GM23248 (cell line): Measurements from ENCODE around the gene UBALD2. TPM values are rescaled to one million over a fixed set of nuclear protein-coding genes. Genes with fewer than 3 reads are reported as not detected.

Experiments used
- DNase-seq: peaks from one replicate; pipeline ENCODE4 v3.0.0-alpha.2; 2015
- H2AFZ ChIP-seq: fragments of 200-600 bp; sonication (generic); 2 replicates; pipeline ENCODE4 v1.6.1; 2016; ENCODE audit warnings: antibody characterized with exemption
- H3F3A ChIP-seq: fragments of 200-600 bp; sonication (generic); 2 replicates; pipeline ENCODE4 v1.6.1; 2016; ENCODE audit warnings: mild to moderate bottlenecking, antibody characterized with exemption, mixed run types; ENCODE audit not compliant: insufficient read depth
- H3K27ac ChIP-seq: fragments of 200-600 bp; sonication (generic); 2 replicates; pipeline ENCODE4 v1.5.1; 2016; ENCODE audit warnings: mild to moderate bottlenecking
- H3K27me3 ChIP-seq: fragments of 200-600 bp; sonication (generic); replicated peaks from 2 replicates; pipeline ENCODE4 v1.6.1; 2016; ENCODE audit warnings: mild to moderate bottlenecking; ENCODE audit not compliant: insufficient read depth
- H3K36me3 ChIP-seq: fragments of 200-600 bp; sonication (generic); 2 replicates; pipeline ENCODE4 v1.6.1; 2016; ENCODE audit warnings: low read depth, mild to moderate bottlenecking
- H3K4me1 ChIP-seq: fragments of 200-600 bp; sonication (generic); 2 replicates; pipeline ENCODE4 v1.6.1; 2016; ENCODE audit warnings: mild to moderate bottlenecking; ENCODE audit not compliant: insufficient read depth
- H3K4me2 ChIP-seq: fragments of 200-600 bp; sonication (generic); one replicate; pipeline ENCODE4 v1.6.1; 2016; ENCODE audit warnings: mild to moderate bottlenecking; ENCODE audit not compliant: unreplicated experiment
- H3K4me3 ChIP-seq: fragments of 200-600 bp; sonication (generic); 2 replicates; pipeline ENCODE4 v1.5.1; 2016; ENCODE audit warnings: mild to moderate bottlenecking
- H3K79me2 ChIP-seq: fragments of 200-600 bp; sonication (generic); 2 replicates; pipeline ENCODE4 v1.6.1; 2016; ENCODE audit warnings: mild to moderate bottlenecking; ENCODE audit not compliant: insufficient read depth
- H3K9ac ChIP-seq: fragments of 200-600 bp; sonication (generic); 2 replicates; pipeline ENCODE4 v1.6.1; 2016; ENCODE audit warnings: mild to moderate bottlenecking
- H3K9me2 ChIP-seq: fragments of 200-600 bp; sonication (generic); 2 replicates; pipeline ENCODE4 v1.6.1; 2016; ENCODE audit warnings: mixed run types, mild to moderate bottlenecking, moderate library complexity; ENCODE audit not compliant: insufficient read depth
- H3K9me3 ChIP-seq: fragments of 200-600 bp; sonication (generic); one replicate; pipeline ENCODE4 v1.6.1; 2017; ENCODE audit warnings: low read depth
- H4K20me1 ChIP-seq: fragments of 200-600 bp; sonication (generic); 2 replicates; pipeline ENCODE4 v1.6.0; 2016; ENCODE audit not compliant: insufficient read depth
- EZH2 ChIP-seq: fragments of 200-600 bp; sonication (generic); IDR thresholded peaks from 2 replicates; pipeline ENCODE4 v1.6.1; 2018; ENCODE audit warnings: antibody characterized with exemption, mild to moderate bottlenecking; ENCODE audit not compliant: insufficient read depth, poor library complexity, severe bottlenecking
- EZH2phosphoT487 ChIP-seq: fragments of 200-600 bp; sonication (generic); IDR thresholded peaks from 2 replicates; pipeline ENCODE4 v1.6.1; 2018; ENCODE audit warnings: antibody characterized with exemption, moderate library complexity, mild to moderate bottlenecking, low read depth; ENCODE audit not compliant: insufficient read depth
- WGBS, 2 experiments: methylation state at CpG; one replicate each; pipeline ENCODE4 v1.1.6; 2015 to 2017; ENCODE audit warnings: low lambda C conversion rate in 2 of 2, low coverage in 1 of 2; ENCODE audit errors: missing lambda C conversion rate in 2 of 2; 5-methylcytosine and 5-hydroxymethylcytosine counted together
- in situ Hi-C: fragments of 300-500 bp; cut with MboI; formaldehyde crosslinking; loops from 2 replicates; pipeline ENCODE4 v1.15.0; 2020
- polyA plus RNA-seq: library from polyadenylated mRNA; unstranded; fragments of >200 nt; fragmentation: Nextera tagmentation; extraction: Ambion mirVana; gene quantifications from 2 replicates; pipeline ENCODE4 v1.2.1, GENCODE V29; 2016
- total RNA-seq: library from RNA; depleted of rRNA; stranded (reverse); fragments of >200 nt; shearing (Covaris generic); gene quantifications from 2 replicates; pipeline ENCODE4 v1.2.3, GENCODE V29; 2014

Gene UBALD2
- total and polyA plus RNA-seq, 2 experiments from 2014 or later: 0.56 to 6.4 TPM

DNA sequence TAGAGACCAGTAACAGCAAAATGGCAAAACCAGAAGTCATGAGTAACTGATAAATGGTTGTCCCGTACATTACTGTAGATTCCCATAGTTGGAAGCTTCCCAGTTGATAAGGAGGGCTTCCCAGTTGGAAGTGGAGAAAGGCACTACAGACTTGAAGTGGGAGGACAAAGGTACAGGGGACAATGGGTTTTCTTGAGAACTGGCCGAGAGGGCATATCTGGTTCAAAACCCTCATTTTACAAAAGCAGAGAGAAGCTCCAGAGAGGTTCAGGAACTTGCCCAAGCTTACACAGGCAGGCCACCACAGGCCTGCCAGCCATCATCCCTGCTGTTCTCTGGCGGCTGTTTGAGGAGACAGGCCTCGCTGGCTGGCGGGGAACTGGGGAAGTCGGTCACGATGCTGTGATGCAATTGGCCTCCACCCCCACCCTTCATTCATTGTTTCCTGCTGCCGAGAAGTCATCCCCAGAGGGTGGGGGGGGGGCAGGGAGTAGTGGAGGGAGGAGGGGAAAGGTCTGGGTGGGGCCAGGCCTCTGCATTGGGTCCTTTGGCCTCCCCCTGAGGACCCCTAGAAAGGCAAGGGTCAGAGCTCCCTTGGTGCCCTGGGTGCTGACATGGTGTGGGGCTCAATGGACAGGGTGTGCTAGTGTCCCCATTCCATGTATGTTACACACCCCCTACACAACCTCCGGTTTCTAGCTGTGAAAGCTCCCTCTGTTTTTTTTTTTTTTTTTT is 3.0 kb downstream of the UBALD2 start:
- WGBS, 2 experiments: 16 to 18% methylated on average over 7 to 9 of the region's 9 CpGs
- Histone ChIP-seq H3K27ac (peak overlapping the region; percentile 73), H3K79me2 (peaks cover 44% of the 10 kb centered on the region)

DNA sequence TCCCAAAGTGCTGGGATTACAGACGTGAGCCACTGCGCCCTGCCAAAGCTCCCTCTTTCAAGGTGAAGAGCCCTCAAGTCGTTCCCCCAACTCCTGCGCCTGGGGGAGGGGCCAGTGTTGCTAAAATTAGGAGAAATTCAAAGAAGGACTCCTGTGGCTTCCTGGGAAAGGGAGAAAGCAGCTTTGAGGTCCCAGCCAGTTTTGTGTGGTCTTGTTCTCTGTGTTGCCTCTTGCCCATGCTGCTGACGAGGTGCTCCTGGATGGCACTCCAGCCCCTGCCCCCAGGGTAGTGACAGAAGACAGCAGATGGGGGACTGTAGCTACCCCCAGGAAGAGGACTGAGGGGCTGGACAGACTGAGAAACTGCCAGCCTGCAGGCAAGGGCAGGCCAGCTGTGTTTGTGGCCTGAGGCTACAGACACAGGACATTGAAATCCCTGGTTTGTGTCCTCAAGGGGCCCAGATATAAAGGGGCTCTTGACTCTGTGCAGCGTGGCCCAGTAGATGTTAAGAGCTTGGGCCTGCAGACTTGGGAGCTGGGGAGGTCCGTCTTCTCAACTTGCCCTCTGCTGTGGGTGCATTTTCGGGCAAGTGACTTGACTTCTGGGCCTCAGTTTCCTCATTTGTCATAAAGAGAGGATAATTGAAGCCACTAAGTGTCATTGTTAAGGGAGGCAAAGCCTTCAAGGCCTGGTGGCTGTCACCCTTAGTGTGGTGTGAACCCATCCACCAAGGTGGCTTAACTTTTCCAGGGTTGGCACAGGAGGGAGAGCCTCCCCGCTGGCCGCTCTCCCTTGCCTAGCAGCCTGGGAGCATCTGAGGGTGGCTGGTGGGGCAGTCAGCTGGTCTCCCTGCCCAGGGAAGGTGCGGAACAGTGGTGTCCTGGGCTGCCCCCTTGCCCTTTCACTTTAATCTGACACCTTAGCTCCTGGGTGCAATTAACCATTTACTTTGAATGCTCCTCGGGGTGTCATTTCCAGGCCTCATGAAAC is 4.1 kb downstream of the UBALD2 start:
- H3K4me1 ChIP-seq: peaks cover 18% of the 10 kb centered on the region
- no peak overlapping the region for H2AFZ ChIP-seq
- H3K27ac ChIP-seq: no peak overlapping the region; the same call in 1 of the 2 replicates
- in situ Hi-C loops: no loop called here
- H3K36me3 ChIP-seq: no peaks in the 10 kb centered on the region
- no peak overlapping the region for H3K4me3 ChIP-seq
- H4K20me1 ChIP-seq: no peaks in the 10 kb centered on the region
- no peaks in the 10 kb centered on the region for H3K27me3 ChIP-seq
- H3K9me2 ChIP-seq: no peaks in the 10 kb centered on the region
- H3K79me2 ChIP-seq: peaks cover 44% of the 10 kb centered on the region
- TF ChIP-seq EZH2 (no peak), EZH2phosphoT487 (no peak)
- H3K9me3 ChIP-seq: no peaks in the 10 kb centered on the region
- H3K9ac ChIP-seq: no peak overlapping the region
- H3K4me2 ChIP-seq: no peak overlapping the region
- H3F3A ChIP-seq: peaks cover 3% of the 10 kb centered on the region
- 91 to 92% methylated on average over 12 of the region's 12 CpGs for WGBS, 2 experiments
- DNase-seq: no peak

More for the DNA sequence above, 3.0 kb downstream of the UBALD2 start:
- H3K4me3 ChIP-seq: no peak overlapping the region; the same call in 1 of the 2 replicates
- peaks cover 22% of the 10 kb centered on the region for H3K4me1 ChIP-seq
- no peaks in the 10 kb centered on the region for H4K20me1 ChIP-seq
- no peaks in the 10 kb centered on the region for H3K36me3 ChIP-seq
- no peak for TF ChIP-seq EZH2phosphoT487
- H3F3A ChIP-seq: peaks cover 7% of the 10 kb centered on the region
- peak overlapping the region; percentile 51 for H3K4me2 ChIP-seq
- peak overlapping the region; percentile 63 for H3K9ac ChIP-seq
- no peaks in the 10 kb centered on the region for H3K9me2 ChIP-seq
- peak; percentile 90 for DNase-seq
- in situ Hi-C loops: no loop called here
- H2AFZ ChIP-seq: no peak overlapping the region
- H3K27me3 ChIP-seq: no peaks in the 10 kb centered on the region
- H3K9me3 ChIP-seq: no peaks in the 10 kb centered on the region

DNA sequence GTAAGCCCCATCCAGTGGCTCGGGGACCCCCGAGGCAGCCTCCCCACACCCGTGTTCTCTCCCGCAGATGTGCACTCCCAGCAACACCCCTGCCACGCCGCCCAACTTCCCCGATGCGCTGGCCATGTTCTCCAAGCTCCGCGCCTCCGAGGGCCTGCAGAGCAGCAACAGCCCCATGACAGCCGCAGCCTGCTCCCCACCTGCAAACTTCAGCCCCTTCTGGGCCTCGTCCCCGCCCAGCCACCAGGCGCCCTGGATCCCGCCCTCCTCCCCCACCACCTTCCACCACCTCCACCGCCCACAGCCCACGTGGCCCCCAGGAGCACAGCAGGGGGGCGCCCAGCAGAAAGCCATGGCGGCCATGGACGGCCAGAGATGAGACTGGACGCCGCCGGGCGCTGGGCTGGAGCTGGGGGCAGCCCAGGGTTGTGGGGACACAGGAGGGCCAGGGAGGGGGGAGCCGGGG is 5.0 kb downstream of the UBALD2 start:
- no peak overlapping the region for H3K27ac ChIP-seq
- 96% methylated on average over 18 to 26 of the region's 26 CpGs for WGBS, 2 experiments
- no peak for DNase-seq

More for the DNA sequence above, 5.0 kb downstream of the UBALD2 start:
- in situ Hi-C loops: no loop called here
- H3K36me3 ChIP-seq: no peaks in the 10 kb centered on the region
- H3K27me3 ChIP-seq: no peaks in the 10 kb centered on the region
- peaks cover 16% of the 10 kb centered on the region for H3K4me1 ChIP-seq
- no peaks in the 10 kb centered on the region for H3F3A ChIP-seq
- H3K79me2 ChIP-seq: peaks cover 44% of the 10 kb centered on the region
- TF ChIP-seq EZH2phosphoT487: no peak
- TF ChIP-seq EZH2: no peak
- H3K4me3 ChIP-seq: no peak overlapping the region
- no peaks in the 10 kb centered on the region for H4K20me1 ChIP-seq
- no peak overlapping the region for H2AFZ ChIP-seq
- no peaks in the 10 kb centered on the region for H3K9me2 ChIP-seq
- no peaks in the 10 kb centered on the region for H3K9me3 ChIP-seq
- no peak overlapping the region for H3K9ac ChIP-seq
- no peak overlapping the region for H3K4me2 ChIP-seq
